Stimulated activated CD8-positive, alpha-beta memory T cell treated with anti-CD3 and anti-CD28 coated beads, Interleukin-12 subunit alpha, Interleukin-12 subunit beta, amount 100 ng/mL, for 4 hours (primary cell): ENCODE data around the gene TRIM59.
"Not testable (repeated sequence)": the region's sequence is repeated elsewhere in the genome, so short reads cannot be mapped to it uniquely, and the experiment has no call there.

Source experiments
- DNase-seq: peaks from one replicate; pipeline ENCODE4 v3.0.0-alpha.2; 2020; ENCODE audit warnings: low read depth

Gene TRIM59

DNA sequence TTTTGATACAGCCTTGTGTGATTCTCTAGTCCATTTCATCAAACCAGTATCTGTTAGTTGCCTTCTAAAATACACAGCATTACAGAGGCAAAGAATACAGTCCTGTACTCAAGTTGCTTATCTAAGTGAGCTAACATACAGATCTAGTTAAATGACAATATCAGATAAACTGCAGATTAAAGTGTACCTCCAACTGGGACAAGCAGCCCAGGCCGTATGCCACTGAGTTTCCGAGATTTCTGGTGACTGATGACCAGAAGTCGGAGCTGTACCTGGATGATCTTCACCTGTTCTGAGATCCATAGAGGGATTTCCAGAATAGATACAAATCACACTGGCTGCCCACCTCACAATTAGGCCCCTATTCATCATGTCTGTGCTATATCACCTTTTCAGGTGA is 6.3 kb upstream of the TRIM59 start:
- no peak for DNase-seq

DNA sequence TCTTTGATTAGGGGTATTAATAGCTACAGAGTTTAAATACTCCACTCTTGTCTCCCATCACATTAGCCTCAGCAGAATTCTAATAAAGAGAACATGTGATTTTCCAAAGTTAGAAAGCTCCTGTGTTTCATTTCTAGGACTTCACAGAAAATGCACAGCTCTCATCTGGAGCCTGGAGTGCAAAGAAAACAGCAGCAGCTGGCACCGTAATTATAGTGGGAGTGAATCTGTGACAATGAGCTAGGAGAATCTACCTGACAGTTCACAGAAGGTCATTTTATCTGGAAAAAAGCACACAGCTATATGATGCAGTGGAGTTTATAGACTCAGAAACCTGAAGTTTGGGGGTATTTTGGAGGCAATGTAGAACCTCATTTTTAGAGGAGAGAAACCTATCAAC is 5.4 kb upstream of the TRIM59 start:
- no peak for DNase-seq

DNA sequence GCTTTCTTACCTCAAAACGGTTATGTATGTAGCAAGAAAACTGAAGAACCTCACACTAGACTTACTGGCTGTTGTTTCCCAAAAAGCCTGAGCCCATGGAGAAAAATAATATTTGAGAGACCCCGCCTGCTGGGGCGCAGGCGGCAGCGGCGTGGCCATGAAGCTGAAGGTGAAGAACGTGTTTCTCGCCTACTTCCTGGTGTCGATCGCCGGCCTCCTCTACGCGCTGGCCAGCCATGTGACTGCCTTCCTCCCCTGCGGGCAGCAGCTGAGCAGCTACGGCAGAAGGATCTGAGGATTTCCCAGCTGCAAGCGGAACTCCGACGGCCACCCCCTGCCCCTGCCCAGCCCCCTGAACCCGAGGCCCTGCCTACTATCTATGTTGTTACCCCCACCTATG is 2.7 kb upstream of the TRIM59 start:
- not testable (repeated sequence) for DNase-seq

DNA sequence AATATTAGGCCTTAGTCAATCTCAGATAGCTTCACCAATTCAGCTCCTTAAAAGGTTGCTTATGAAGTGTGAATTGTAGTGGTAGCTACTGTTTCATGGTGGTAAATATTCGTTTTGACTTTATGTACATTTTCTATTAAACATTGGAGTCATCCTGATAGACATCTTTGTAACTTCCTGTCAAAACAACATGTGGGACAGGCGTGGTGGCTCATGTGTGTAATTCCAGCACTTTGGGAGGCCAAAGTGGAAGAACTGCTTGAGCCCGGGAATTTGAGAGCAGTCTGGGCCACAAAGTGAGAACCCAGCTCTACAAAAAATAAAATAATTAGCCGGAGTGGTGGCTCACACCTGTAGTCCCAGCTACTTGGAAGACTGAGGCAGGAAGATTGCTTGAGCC is 2.0 kb upstream of the TRIM59 start:
- DNase-seq: no peak

DNA sequence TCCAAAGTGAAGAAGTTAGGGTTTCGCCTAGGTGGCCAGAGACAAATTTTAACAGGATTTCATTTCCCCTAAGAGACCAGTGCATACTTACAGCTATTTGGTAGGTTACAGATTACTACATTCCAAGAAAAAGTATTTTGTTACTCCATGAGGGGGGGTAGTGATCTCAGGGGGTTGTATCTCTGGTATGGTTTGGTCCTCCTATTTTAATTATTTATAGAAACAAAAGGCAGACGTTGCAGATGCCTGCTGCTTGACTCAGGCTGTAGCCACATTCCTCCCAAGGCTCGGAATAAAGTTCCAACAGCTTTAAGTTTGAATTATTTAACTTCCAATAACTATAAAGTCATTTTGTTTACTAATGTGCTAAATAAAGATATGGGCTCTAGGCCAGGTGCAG is 1.3 kb upstream of the TRIM59 start:
- no peak for DNase-seq

DNA sequence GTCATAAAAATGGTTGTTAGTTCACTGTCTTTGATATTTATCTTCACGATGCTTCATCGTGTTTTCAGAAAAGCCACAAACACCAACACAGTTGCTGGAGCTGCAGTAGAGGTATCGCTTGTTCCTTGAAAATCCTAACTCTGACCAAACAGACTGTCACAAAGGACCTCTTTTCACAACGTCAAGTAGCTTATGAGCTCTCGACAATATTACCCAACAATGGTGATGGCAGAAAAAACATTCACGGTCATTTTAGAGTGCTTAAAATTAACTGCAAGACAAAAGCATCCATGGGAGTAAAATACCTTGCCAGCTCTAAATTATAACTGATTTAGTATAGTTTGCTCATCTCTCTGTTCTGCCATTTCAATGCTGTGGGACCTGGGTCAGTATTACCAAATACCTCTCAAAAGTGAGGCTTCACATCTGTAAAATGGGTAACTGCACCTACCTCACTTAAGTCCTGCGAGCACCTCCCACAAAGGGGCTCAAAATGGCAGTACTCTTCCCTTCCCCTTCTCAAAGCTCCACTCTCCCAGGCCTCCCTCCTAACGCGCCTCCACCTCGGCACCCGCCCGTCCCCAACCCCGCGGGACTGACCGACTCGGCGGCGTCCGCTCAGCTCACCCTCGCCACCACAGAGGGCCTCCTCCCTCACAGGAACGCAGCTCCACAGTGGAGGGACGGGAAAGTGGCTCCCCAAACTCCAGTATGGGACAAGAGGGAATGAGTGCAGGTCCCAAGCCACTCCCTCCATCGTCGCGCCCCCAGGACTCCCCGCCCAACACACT is 546 bp downstream of the TRIM59 start:
- DNase-seq: no peak

DNA sequence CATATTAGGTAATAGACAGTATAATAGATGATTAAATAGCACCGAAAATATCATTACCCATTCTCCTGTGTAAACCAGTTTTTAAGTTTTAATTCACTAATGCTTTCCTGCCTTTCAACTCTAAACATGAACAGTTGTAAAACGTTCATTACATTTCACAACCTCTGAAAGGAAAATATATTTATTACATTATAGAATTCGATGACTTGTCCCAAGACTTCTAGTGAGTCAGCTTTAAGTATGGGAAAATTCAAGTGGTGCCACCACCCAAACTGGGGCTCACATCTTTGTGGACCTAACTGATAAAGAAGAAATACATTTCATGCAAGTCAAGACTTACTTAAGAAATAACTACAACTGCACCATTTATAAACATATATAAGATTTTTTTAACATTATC is 2.0 kb downstream of the TRIM59 start:
- DNase-seq: no peak

DNA sequence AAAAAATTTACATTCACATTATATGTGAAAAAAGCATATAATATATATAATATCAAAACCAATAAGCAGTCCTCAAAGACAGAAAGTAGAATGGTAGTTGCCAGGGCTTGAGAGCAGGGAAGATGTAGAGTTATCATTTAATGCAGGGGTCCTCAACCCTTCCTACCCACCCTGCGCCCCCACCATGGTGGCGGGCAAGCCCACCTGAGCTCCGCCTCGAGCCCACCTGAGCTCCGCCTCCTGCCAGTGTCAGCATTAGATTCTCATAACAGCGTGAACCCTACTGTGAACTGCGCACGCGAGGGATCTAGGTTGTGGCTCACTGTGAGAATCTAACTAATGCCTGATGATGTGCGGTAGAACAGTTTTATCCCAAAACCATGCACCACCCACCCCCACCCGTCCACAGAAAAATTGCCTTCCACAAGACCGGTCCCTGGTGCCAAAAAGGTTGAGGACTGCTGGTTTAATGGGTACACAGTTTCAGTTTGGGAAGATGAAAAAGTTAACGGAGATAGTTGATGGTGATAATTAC is 3.0 kb downstream of the TRIM59 start:
- DNase-seq: no peak

DNA sequence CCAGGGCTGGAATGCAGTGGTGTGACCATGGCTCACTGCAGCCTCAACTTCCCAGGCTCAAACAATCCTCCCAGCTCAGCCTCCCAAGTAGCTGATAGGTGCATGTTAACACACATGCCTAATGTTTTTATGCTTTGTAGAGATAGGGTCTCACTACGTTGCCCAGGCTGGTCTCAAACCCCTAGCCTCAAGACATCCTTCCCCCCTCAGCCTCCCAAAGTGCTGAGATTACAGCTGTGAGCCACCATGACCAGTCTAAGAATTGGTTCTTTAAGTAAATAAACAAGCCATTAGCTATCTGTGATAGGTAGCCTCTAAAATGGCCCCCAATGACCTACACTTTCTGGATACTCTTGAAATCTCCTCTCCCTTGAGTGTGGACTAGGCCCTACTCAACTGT is 3.7 kb downstream of the TRIM59 start:
- no peak for DNase-seq

DNA sequence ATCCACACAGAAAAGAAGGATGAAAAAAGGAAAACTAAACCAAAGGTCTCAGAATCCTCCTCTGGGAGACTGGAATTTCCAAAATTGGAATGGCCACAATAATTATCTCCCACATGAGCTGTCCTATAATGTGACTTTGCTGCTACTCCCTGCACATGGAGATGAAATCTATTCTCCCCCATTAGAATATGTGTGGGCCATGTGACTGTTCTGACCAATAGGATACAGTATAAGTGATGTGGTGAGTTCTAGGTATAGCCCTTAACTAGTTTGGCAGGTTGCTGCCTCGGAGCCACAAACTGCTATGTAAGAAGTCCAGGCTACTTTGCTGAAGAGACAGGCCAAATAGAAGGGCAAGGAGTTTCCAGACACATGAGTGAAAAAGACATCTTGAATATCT is 5.2 kb downstream of the TRIM59 start:
- no peak for DNase-seq

DNA sequence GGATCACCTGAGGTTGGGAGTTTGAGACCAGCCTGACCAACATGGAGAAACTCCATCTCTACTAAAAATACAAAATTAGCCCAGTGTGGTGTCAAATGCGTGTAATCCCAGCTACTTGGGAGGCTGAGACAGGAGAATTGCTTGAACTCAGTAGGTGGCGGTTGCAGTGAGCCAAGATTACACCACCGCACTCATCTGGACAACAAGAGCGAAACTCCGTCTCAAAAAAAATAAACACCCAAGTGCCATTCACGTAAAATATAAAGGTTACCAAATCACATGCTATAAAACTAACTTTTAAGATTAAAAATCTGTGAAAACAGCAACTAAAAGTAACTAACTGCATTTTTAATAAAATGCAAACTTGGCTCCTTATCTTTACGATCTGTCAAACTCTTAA is 8.9 kb downstream of the TRIM59 start:
- no peak for DNase-seq

DNA sequence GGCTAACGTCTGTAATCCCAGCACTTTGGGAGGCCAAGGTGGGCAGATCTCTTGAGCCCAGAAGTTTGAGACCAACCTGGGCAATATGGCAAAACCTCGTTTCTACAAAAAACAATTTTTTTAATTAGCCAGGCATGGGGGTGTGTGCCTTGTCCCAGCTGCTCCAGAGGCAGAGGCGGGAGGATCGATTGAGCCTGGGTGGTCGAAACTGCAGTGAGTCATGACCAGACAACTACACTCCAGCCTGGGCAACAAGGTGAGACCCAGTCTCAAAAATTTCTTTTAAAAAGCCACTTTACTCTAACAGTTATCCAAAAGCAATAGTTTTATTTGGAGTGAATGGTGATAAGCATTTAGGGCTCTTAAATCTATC is 12.5 kb downstream of the TRIM59 start:
- DNase-seq: no peak

DNA sequence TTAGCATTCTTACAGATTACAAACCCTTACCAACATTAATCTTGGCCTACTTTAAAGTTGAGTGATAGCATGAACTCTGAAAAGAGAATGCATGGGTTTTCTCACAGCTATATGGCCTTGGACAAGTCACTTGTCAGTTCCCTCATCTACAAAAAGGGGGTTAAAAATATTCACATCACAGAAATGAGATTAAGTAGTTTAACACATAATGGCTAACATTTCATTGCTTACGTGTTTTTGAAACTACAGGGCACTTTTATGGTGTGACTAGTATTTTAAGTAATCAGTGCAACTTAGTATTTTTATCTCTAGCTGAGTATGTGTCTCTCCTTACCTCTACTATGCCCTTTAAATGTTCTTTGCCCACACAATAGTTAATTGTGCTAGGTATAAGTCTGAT is 13.8 kb downstream of the TRIM59 start:
- DNase-seq: no peak

DNA sequence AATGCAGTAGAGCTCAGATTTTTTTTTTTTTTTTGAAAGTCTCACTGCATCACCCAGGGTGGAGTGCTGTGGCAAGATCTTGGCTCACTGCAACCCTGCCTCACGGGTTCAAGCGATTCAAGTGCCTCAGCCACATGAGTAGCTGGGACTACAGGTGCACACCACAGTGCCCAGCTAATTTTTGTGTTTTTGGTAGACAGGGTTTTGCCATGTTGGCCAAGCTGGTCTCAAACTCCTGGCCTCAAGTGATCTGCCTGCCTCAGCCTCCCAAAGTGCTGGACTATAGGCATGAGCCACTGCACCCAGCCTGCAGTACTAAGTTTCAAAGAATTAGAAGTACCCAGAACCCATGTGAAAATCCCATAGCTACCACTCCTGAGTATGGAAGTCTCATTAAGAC is 14.5 kb downstream of the TRIM59 start:
- DNase-seq: no peak

DNA sequence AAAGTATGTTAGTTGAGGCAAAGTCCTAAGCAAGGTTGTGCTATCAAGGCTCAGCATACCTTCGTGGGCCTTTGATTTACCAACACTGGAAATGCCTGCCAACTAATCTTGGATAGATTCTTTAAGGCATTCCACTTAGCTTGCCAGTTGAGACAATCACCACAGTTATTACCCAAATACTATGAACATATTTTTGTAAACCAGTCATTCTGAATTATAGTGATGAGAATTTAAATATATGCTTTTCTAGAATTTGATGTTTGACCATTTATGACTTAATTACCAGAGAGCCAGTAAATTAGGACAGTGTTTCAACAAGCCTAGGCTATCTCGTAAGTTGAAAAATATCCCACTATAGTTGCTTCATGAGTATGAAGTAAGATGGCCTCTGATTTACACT is 15.5 kb downstream of the TRIM59 start:
- no peak for DNase-seq

DNA sequence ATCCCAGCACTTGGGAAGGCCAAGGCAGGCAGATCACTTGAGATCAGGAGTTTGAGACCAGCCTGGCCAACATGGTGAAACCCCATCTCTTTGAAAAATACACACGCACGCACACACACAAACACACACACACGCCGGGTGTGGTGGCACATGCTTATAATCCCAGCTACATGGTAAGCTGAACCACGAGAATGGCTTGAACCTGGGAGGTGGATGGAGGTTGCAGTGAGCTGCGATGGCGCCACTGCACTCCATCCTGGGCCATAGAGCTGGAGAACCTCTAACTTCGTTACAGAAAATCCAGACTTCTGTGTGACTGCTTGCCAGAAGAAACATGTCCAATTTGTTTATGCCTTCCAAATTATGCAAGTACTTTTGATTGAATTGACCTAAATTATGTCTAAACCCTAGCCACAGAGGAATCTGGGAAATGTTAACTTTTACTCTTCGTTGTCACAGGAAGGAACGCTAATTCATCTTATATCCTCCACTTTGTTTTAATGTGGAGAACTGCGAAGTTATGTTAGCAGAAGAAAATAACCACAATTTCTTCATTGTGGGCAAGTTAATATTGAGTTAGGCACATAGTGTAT is 21.7 kb downstream of the TRIM59 start:
- DNase-seq: no peak

DNA sequence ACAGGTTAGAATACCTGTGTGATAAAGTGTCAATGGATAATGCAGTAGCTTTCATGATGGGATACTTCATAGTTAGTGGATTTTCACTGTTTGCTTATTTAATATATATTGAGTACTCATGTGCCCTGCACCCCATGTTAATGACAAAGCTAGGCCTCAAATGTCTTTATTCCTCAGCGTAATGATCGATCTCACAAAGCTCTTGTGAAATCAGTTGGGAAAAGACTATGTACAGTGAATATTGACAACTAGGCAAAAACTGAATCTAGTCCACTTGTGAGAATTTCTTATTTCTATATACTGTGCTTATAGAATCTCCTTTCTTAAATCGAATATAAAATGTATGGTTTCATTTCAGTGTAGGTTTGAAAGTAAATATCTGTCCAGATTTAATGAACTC is 32.3 kb downstream of the TRIM59 start:
- DNase-seq: no peak

DNA sequence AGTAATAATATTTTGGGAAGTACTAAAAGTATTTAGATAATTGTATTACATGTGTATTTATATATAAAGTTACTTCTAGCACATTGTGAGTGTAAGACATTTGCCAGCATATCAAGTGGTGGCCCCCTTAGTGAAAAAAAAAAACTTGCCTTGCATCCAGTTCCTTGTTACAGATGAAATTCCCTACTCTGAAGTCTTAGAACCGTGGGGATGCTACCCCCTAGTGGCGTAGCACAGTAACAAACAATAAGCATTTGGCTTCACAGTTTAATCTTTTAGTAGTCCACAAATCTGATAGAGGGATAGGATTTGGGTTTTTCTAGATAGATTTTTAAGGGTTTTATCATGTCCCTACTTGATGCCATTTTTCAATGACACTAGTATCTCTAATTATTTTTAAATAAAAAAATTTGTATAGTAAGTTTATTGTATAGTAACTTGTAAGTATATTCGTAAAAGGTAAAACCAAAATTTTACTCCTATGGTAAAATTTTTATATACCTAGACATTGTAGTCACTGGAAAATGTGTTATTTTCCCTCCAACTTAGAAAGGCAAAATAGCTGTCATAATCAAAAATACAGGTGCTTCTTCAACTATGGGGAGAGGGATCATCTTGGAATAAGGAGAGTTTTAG is 35.9 kb downstream of the TRIM59 start:
- DNase-seq: peak; percentile 18

DNA sequence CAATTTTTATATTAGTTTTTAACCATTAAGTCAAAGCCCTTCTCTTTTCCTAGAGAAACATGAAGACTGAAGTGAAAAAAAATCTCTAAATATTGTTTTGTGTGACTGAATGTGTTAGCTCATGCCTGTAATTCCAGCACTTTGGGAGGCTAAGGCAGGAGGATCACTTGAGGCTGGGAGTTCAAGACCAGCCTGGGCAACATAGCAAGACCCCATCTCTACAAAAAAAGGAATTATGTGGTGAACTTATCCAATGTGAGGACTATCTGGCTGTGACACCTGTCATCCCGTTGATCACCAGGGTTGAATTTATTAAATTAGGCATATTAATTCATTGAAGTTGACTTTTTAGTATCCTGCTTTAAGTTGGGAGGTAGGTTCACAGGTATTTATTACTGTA is 37.1 kb downstream of the TRIM59 start:
- no peak for DNase-seq

DNA sequence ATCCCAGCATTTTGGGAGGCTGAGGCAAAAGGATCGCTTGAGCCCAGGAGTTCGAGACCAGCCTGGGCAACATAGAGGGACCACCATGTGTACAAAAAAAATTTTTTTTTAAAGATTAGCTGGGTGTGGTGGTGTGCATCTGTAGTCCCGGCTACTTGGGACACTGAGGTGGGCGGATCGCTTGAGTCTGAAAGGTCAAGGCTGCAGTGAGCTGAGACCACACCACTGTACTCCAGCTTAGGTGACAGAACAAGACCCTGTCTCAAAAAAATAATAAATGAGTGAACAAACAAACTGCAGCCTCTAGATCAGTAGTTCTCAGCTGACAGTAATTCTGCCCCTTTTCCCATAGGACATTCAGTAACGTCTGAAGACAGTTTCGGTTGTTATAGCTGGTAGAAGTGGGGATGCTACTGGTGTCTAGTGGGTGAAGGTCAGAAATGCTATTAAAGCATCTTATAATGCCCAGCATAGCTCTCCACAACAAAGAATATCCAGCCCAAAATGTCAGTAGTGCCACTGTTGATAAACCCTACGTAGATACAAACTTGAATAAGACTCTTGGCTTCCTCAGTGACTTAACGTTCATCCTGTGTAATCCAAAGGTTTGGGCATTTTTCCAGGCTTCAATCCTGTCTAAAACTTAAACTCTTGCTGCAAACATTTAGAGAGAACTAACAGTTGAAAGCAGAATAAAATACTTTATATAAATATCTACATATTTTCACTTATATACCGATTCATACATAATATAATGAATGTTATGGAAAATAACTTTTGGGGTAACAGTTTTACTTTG is 39.6 kb downstream of the TRIM59 start:
- DNase-seq: no peak

DNA sequence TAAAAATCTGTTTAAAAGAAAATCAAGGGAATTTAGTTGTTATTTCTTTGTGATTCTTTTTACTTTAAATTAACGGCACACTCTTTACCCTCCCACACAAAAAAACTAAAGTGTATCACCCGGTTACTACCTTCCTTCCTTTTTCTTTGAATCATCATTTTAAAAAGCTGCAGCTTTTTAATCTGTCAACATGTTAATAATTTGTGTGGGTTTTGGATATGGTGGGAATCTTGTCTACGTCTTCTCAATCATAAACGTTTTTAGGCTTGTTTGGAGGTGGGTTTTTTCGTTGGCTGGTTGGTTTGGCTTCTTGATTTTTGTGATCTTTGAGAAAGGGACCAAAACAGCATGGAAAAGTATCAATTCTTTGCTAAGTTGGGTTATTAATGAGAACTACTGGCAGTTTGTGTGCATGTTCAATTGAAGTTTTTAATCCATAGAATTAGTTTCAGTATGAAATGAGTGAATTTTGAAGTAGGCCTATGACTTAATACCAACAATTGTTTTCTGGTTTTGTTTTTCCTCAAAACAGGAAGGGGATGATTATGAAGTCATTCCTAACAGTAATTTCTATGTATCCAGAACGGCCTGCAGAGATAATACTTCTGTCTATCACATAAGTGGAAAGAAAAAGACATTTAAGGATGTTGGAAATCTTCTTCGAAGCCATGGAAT is 45.7 kb downstream of the TRIM59 start:
- no peak for DNase-seq

DNA sequence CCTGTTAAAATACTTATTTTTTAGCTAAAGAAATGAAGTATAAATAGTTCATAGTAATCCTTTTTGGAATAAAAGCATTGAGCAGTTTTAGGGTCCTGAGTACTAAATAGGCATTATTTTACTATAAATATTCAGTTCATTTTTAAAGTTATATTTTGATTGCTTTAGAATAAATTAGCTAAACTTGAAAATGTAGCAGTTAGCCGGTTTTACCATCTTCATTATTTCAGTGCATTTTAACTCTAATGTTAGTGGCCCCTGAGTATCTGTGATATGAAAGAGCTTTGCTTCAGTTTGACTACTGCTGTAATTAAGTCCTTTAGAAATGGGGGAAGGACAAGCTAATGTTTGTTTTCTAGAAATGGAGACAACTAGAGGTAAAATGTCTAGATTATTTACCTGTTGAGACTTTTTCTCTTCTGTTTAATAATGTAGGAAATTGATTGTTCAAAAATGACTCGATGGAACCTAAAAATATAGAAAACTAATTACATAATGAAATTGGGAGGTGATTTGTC is 46.5 kb downstream of the TRIM59 start:
- DNase-seq: no peak
